IPS-15b (cell line): ENCODE measurements around the gene TM7SF3.
A peak's percentile ranks its signal among the peaks of the same experiment; 100 is the strongest.

Experiments used
- H3K27me3 ChIP-seq: one replicate; pipeline ENCODE4 v1.6.1; 2013; ENCODE audit warnings: low read length; ENCODE audit not compliant: control insufficient read depth, insufficient read depth
- H3K36me3 ChIP-seq: one replicate; pipeline ENCODE4 v1.6.1; 2013; ENCODE audit warnings: low read length; ENCODE audit not compliant: control insufficient read depth, insufficient read depth
- H3K4me1 ChIP-seq: one replicate; pipeline ENCODE4 v1.6.1; 2013; ENCODE audit warnings: mild to moderate bottlenecking, low read length; ENCODE audit not compliant: control insufficient read depth, insufficient read depth
- H3K4me3 ChIP-seq: one replicate; pipeline ENCODE4 v1.5.1; 2013; ENCODE audit warnings: low read depth, low read length
- H3K9ac ChIP-seq: one replicate; pipeline ENCODE4 v1.6.1; 2013; ENCODE audit warnings: low read depth, mild to moderate bottlenecking, low read length
- H3K9me3 ChIP-seq: one replicate; pipeline ENCODE4 v1.6.1; 2013; ENCODE audit warnings: mild to moderate bottlenecking, low read length; ENCODE audit not compliant: control insufficient read depth, insufficient read depth

The TM7SF3 gene

GRCh38 chr12:26938701-26939062 lies 75.5 kb downstream of the TM7SF3 start:
- Histone ChIP-seq H3K9ac (peak overlapping the region; percentile 70), H3K4me1 (peaks cover 6% of the 10 kb centered on the region), H3K4me3 (peak overlapping the region; percentile 95), H3K36me3 (no peaks in the 10 kb centered on the region), H3K9me3 (no peaks in the 10 kb centered on the region), H3K27me3 (no peaks in the 10 kb centered on the region)

GRCh38 chr12:26937863-26938700 lies 76.1 kb downstream of the TM7SF3 start, which contains the start of the genes FGFR1OP2 and INTS13:
TSS of gene FGFR1OP2 (plus strand) at chr12:26938470. CDS start at chr12:26954159, 15,689 bp downstream.
TSS of gene INTS13 (minus strand) at chr12:26937981. CDS start at chr12:26936803, 1,178 bp downstream.
- H3K36me3 ChIP-seq, result no peaks in the 10 kb centered on the region
- peak within 1 kb of the TSS; percentile 70 for H3K9ac ChIP-seq
- peaks cover 6% of the 10 kb centered on the region for H3K4me1 ChIP-seq
- H3K9me3 ChIP-seq, result no peaks in the 10 kb centered on the region
- no peaks in the 10 kb centered on the region for H3K27me3 ChIP-seq
- H3K4me3 ChIP-seq, result peak within 1 kb of the TSS; percentile 95

- Histone ChIP-seq H3K27me3 (no peaks in the 10 kb centered on the region), H3K4me3 (peak overlapping the region; percentile 95), H3K9ac (peak overlapping the region; percentile 70), H3K9me3 (no peaks in the 10 kb centered on the region), H3K36me3 (no peaks in the 10 kb centered on the region), H3K4me1 (peaks cover 6% of the 10 kb centered on the region)
These were observed 76.7 kb downstream of the TM7SF3 start for GRCh38 chr12:26937443-26937862.

- peak overlapping the region; percentile 70 for H3K9ac ChIP-seq
- no peaks in the 10 kb centered on the region for H3K36me3 ChIP-seq
- H3K27me3 ChIP-seq, result no peaks in the 10 kb centered on the region
- H3K9me3 ChIP-seq, result no peaks in the 10 kb centered on the region
- peaks cover 6% of the 10 kb centered on the region for H3K4me1 ChIP-seq
- H3K4me3 ChIP-seq, result peak overlapping the region; percentile 95
These were observed 77.4 kb downstream of the TM7SF3 start for GRCh38 chr12:26936559-26937442.

GRCh38 chr12:26935636-26936378 lies 78.4 kb downstream of the TM7SF3 start:
- Histone ChIP-seq H3K9ac (no peak overlapping the region), H3K36me3 (no peaks in the 10 kb centered on the region), H3K27me3 (no peaks in the 10 kb centered on the region), H3K4me3 (no peak overlapping the region), H3K4me1 (peaks cover 6% of the 10 kb centered on the region), H3K9me3 (no peaks in the 10 kb centered on the region)

GRCh38 chr12:26929590-26929989 lies 84.6 kb downstream of the TM7SF3 start:
- H3K9ac ChIP-seq, result no peak overlapping the region
- H3K9me3 ChIP-seq, result no peaks in the 10 kb centered on the region
- no peak overlapping the region for H3K4me3 ChIP-seq
- H3K27me3 ChIP-seq, result no peaks in the 10 kb centered on the region
- H3K4me1 ChIP-seq, result no peaks in the 10 kb centered on the region
- H3K36me3 ChIP-seq, result peaks cover 5% of the 10 kb centered on the region

GRCh38 chr12:26928661-26929060 lies 85.5 kb downstream of the TM7SF3 start:
- Histone ChIP-seq H3K4me3 (no peak overlapping the region), H3K9ac (no peak overlapping the region), H3K9me3 (no peaks in the 10 kb centered on the region), H3K27me3 (no peaks in the 10 kb centered on the region), H3K36me3 (peaks cover 5% of the 10 kb centered on the region), H3K4me1 (no peaks in the 10 kb centered on the region)
